HG03520 (cell line): ENCODE data around the gene HBD.

Experiments used
- ATAC-seq: cut with Tn5 transposase; IDR thresholded peaks from one replicate; pipeline ENCODE4 v1.9.1; 2021; ENCODE audit warnings: mild to moderate bottlenecking, moderate library complexity; ENCODE audit not compliant: unreplicated experiment

Gene HBD

DNA sequence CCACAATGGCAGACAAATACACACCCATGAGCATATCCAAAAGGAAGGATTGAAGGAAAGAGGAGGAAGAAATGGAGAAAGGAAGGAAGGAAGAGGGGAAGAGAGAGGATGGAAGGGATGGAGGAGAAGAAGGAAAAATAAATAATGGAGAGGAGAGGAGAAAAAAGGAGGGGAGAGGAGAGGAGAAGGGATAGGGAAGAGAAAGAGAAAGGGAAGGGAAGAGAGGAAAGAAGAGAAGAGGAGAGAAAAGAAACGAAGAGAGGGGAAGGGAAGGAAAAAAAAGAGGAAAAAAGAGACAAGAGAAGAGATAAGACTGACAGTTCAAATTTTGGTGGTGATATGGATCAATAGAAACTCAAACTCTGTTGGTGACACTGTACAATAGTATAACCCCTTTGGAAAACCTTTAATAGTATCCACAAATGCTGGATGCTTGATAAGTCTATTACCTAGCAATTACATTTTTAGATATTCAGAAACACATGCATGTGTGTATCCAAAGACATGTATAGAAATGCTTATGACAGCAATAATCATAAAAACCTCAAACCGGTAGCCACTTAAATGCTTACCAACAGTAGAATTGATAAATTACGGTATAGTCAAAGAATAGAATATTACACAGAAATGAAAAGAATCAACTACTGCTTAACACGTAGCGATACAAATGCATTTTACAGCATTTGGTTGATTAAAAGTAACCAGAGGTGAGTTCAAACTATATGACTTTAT, 1.2 kb upstream of the HBD start:
- no peak for ATAC-seq

DNA sequence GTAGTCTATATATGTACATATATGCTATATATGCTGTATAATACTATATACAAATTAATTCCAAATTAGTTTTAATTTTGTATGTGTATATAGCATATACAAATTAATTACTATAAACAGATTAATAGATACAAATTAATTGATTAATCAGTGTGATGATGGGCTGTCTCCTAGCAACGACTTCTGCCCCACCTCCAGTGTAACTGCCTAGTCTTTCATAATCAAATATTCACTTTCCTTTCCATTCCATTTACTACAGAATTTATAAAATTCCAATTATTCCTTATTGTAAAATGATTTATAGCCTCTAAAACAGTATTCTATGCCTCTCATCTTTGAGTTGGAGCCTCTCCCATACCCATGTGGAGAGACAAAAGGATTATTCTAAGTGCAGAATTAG, 976 bp downstream of the HBD start:
- no peak for ATAC-seq

- ATAC-seq: no peak
Observed at GRCh38 chr11:5232821-5233220, 1.5 kb downstream of the HBD start.

DNA sequence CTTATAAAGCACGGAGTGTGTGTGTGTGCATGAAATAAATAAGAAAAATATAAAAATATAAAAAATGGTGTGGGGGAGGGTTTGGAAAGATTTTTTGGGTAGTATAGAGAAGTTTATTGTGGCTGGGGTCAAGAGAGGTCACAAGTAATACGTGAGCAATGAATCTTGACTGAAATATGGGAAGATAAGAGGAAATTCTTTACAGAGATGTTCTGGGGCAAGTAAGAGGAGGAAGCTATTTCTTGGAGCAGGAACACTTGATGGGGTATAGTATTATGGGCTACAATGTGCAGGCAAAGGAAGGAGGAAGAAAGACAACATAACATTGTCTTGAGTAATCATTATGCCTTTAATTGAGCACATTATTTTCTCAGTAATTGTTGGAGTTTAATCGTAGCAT, 2.1 kb downstream of the HBD start:
- ATAC-seq: no peak

- ATAC-seq: no peak
Observed at GRCh38 chr11:5231111-5231510, 3.2 kb downstream of the HBD start.

DNA sequence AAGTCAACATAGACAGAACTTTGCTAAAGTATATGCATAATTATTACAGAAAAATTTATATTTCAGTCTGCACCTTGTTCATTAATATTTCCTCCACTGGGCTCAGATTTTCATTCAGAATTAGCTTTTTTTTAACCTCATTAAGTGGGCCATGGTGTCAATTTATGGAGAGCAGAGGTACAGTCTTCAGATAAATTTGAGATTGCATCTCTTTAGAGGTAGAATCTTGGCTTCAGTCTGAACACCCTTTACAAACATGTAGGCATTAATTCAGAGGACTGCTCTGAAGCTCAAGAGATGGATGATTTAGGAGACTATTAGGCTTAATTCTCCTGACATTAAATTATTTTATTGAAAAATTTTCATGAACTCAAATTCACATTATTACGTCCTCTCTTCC, 4.0 kb downstream of the HBD start:
- no peak for ATAC-seq

- ATAC-seq: no peak
Observed at GRCh38 chr11:5229796-5230195, 4.5 kb downstream of the HBD start.

- no peak for ATAC-seq
Observed at GRCh38 chr11:5229356-5229755, 4.9 kb downstream of the HBD start.

- no peak for ATAC-seq
Observed at GRCh38 chr11:5228124-5228523, 6.2 kb downstream of the HBD start.

DNA sequence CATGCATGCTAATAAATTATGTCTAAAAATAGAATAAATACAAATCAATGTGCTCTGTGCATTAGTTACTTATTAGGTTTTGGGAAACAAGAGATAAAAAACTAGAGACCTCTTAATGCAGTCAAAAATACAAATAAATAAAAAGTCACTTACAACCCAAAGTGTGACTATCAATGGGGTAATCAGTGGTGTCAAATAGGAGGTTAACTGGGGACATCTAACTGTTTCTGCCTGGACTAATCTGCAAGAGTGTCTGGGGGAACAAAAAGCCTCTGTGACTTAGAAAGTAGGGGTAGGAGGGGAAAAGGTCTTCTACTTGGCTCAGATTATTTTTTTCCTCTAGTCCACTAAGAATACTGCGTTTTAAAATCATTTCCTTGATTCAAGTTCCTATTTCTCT, 6.6 kb downstream of the HBD start:
- ATAC-seq: no peak

GRCh38 chr11:5226732-5227310, 7.5 kb downstream of the HBD start, which contains the start of gene HBB:
TSS of gene HBB (minus strand) at chr11:5227071. CDS start at chr11:5227021, 50 bp downstream.
- ATAC-seq: no peak

DNA sequence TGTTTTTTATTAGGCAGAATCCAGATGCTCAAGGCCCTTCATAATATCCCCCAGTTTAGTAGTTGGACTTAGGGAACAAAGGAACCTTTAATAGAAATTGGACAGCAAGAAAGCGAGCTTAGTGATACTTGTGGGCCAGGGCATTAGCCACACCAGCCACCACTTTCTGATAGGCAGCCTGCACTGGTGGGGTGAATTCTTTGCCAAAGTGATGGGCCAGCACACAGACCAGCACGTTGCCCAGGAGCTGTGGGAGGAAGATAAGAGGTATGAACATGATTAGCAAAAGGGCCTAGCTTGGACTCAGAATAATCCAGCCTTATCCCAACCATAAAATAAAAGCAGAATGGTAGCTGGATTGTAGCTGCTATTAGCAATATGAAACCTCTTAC, 8.8 kb downstream of the HBD start:
- ATAC-seq: no peak

DNA sequence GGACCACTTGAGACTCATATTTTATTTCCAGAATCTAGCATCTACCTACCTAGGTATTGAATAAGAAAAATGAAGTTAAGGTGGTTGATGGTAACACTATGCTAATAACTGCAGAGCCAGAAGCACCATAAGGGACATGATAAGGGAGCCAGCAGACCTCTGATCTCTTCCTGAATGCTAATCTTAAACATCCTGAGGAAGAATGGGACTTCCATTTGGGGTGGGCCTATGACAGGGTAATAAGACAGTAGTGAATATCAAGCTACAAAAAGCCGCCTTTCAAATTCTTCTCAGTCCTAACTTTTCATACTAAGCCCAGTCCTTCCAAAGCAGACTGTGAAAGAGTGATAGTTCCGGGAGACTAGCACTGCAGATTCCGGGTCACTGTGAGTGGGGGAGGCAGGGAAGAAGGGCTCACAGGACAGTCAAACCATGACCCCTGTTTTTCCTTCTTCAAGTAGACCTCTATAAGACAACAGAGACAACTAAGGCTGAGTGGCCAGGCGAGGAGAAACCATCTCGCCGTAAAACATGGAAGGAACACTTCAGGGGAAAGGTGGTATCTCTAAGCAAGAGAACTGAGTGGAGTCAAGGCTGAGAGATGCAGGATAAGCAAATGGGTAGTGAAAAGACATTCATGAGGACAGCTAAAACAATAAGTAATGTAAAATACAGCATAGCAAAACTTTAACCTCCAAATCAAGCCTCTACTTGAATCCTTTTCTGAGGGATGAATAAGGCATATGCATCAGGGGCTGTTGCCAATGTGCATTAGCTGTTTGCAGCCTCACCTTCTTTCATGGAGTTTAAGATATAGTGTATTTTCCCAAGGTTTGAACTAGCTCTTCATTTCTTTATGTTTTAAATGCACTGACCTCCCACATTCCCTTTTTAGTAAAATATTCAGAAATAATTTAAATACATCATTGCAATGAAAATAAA, 9.5 kb downstream of the HBD start:
- ATAC-seq: no peak

DNA sequence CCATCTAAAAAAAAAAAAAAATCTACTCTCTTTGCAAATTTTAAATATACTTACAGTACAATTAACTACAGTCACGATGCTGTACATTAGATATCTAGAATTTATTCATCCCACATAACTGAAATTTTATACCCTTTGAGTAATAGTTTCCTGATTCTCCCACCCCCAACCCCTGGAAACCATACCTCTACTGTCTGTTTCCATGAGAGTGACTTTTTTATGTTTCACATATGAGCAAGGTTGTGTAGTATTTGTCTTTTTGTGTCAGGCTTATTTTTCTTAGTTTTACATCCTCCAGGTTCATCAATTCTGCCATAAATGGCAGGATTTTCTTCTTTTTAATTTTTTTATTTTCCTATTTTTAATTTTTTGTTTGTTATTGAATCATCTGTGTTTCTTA, 10.6 kb downstream of the HBD start:
- ATAC-seq: no peak

DNA sequence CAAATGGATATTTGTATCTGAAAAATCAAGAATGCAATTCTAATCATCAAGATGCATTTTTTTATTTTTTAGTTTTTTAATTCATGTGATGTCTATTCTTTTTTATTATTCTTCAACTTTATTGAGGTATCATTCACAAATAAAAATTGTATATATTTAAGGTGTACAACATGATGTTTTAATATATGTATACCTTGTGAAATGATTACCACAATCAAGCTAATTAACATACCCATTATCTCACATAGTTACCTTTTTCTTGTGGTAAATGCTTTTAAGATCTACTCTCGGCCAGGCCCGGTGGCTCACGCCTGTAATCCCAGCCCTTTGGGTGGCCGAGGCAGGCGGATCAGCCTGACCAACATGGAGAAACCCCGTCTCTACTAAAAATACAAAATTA, 11.1 kb downstream of the HBD start:
- ATAC-seq: no peak

DNA sequence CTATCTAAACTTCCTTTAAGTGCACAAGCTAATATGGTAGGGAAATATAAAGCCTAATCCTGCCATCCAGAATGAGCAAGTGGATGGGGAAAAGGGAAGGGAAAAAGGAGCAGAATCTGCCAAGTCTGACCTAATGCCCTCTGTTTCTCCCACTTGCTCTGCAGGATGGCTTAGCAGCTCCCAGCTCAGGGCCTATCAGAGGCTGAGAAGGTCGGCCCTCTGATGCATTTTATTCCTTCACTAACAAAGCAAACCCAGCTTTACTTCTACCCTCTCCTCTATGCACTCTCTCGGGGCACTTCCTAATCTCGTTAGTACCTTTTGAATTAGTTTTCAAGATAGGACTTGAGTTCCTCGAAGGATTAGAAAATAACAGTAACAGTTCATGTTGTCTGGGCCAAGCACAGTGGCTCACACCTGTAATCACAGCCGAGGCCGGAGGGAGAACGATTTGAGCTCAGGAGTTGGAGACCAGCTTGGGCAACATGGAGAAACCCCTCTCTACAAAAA, 23.9 kb downstream of the HBD start:
- ATAC-seq: no peak

DNA sequence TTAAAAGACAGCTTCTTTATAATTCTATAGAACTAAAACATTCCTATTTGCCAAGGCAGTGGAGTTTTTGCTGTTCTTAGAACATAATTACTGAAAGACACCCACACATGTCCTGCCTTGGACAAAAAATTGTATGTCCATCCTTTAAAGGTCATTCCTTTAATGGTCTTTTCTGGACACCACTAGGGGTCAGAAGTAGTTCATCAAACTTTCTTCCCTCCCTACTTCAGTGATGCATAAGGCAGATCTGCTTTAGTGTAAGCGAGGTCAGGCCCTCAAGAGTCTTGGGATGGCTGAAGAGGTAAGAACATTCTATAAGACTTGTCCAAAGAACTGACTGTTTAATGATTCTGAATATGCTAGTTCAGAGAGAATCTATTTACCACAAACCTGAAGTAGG, 29.5 kb downstream of the HBD start:
- peak; percentile 72 for ATAC-seq

GRCh38 chr11:5203366-5203765, 30.9 kb downstream of the HBD start:
- no peak for ATAC-seq

DNA sequence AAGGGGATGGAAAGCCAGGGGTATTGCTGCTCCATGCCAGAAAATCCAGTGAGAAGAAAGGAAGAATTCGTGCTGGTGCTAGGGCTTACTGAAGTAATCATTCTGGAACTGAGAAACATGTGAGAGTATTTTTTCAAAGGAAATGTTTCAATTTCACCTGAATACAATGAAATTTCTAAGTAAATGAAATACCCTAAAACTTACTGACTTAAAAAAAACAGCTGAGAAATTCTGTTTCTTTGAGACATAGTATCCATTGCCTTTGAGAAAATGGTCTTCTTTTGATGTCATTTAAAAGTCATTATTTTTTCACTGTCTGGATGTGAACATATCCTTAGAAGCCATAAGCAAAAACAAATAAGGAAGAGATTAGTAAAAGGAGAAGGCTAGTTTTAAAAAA, 33.7 kb downstream of the HBD start, which contains the start of gene OR51V1:
Gene OR51V1, minus strand, starts transcription at position 101 of the 400 bp plus-strand sequence. Its CDS starts 0 bp downstream, at position 101.
- ATAC-seq: no peak

GRCh38 chr11:5198285-5198684, 36.0 kb downstream of the HBD start:
- ATAC-seq: no peak

- no peak for ATAC-seq
Observed at GRCh38 chr11:5197536-5197935, 36.7 kb downstream of the HBD start.
